HG02852 (cell line): ENCODE data around the gene CALHM3.
"Not testable (repeated sequence)": the region's sequence is repeated elsewhere in the genome, so short reads cannot be mapped to it uniquely, and the experiment has no call there.

Experiments
- ATAC-seq: cut with Tn5 transposase; IDR thresholded peaks from one replicate; pipeline ENCODE4 v1.9.1; 2021; ENCODE audit warnings: mild to moderate bottlenecking, moderate library complexity; ENCODE audit not compliant: unreplicated experiment

CALHM3 gene, protein sequence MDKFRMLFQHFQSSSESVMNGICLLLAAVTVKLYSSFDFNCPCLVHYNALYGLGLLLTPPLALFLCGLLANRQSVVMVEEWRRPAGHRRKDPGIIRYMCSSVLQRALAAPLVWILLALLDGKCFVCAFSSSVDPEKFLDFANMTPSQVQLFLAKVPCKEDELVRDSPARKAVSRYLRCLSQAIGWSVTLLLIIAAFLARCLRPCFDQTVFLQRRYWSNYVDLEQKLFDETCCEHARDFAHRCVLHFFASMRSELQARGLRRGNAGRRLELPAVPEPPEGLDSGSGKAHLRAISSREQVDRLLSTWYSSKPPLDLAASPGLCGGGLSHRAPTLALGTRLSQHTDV

GRCh38 chr10:103479135-103479534 is at the start of gene CALHM3:
Gene CALHM3, minus strand, starts transcription at chr10:103479240. Its CDS starts 208 bp downstream, at chr10:103479032.
- ATAC-seq, result no peak

GRCh38 chr10:103528549-103528948 is 49.5 kb upstream of the CALHM3 start:
- no peak for ATAC-seq

- not testable (repeated sequence) for ATAC-seq
Observed at GRCh38 chr10:103527476-103527875, 48.4 kb upstream of the CALHM3 start.

DNA sequence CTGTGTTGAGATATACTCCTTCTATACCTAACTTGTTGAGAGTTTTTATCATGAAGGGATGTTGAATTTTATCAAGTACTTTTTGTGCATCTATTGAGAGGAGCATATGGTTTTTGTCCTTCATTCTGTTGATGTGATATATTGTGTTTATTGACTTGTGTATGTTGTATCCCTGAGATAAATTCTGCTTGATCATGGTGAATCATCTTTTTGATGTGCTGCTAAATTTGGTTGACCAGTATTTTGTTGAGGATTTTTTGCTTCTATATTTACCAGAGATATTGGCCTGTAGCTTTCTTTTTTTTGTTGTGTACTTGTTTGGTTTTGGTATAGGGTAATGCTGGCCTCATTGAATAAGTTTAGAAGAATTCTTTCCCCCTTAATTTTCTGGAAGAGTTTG is 46.9 kb upstream of the CALHM3 start:
- no peak for ATAC-seq

GRCh38 chr10:103523683-103524082 is 44.6 kb upstream of the CALHM3 start:
- no peak for ATAC-seq

- ATAC-seq, result not testable (repeated sequence)
Observed at GRCh38 chr10:103522006-103522405, 43.0 kb upstream of the CALHM3 start.

DNA sequence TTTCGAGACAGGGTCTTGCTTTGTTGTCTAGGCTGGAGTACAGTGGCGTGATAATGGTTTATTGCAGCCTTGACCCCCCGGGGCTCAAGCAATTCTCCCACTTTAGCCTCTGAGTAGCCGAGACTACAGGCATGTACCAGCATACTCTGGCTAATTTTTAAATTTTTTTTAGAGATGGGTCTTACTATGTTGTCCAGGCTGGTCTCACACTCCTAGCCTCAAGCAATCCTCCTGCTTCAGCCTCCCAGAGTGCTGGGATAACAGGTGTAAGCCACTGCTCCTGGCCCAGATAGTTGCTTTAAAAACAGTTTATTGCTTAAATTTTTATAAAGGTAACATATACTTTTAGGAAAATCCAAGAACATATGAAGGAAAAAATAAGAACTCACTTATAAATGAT is 40.8 kb upstream of the CALHM3 start:
- no peak for ATAC-seq

DNA sequence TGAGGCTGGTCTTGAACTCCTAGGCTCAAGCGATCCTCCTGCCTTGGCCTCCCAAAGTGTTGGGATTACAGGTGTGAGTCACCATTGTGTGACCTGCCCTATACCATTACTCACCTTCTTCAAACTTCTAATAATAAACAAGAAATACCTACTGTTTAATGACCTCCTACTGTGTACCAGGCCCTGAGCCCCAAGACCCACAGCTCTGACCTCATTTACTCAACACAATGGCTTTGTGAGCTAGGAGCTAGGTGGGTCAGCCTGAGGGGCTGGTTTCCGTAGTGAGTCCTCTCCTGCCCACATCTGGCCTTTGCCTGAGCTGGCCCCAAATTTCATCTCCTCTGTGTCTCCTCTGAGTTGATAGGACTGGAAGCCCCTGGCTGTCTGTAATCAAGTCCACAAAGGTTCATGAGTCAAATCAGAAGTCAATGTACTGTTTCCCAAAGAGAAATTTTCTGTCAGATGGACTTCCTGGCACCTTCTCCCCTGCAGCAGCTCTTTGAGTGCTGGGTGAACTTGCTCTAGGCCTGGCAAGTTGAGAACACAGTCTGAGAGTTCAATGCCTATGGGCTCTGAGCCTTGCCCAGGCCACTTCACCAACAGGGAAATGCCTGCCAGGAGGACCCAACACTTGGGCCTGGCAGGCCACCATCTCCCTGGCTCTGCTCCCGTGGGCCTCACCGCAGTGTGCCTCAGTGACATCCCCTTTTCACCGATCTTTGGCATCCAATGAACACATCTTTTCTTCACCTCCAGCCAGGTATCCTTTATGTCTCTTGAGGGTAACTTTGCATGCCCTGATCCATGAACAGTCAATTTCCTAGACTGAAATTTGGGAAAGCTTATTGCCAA is 38.4 kb upstream of the CALHM3 start:
- ATAC-seq, result no peak

GRCh38 chr10:103514244-103514643 is 35.2 kb upstream of the CALHM3 start:
- ATAC-seq, result no peak

GRCh38 chr10:103513380-103514060 is 34.5 kb upstream of the CALHM3 start:
- no peak for ATAC-seq

- no peak for ATAC-seq
Observed at GRCh38 chr10:103512591-103513379, 33.7 kb upstream of the CALHM3 start.

DNA sequence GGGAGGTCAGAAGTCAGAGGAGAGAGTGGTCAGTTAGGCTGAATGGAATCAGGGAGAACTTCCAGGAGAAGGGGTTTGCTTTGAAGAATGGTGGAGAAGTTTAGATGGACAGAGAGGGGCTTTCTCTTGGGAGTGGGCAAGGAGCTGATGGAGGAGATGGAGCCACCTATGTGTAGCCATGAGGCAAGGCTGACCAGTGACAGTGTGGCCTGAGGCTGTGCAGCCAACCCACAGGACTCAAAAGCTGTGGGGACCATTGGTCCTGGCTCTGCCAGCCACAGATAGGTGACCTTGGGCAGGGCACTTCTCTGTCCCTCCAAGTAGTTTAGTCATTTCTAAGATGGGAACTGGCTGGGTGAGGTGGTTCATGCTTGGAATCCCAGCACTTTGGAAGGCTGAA is 33.1 kb upstream of the CALHM3 start:
- no peak for ATAC-seq

DNA sequence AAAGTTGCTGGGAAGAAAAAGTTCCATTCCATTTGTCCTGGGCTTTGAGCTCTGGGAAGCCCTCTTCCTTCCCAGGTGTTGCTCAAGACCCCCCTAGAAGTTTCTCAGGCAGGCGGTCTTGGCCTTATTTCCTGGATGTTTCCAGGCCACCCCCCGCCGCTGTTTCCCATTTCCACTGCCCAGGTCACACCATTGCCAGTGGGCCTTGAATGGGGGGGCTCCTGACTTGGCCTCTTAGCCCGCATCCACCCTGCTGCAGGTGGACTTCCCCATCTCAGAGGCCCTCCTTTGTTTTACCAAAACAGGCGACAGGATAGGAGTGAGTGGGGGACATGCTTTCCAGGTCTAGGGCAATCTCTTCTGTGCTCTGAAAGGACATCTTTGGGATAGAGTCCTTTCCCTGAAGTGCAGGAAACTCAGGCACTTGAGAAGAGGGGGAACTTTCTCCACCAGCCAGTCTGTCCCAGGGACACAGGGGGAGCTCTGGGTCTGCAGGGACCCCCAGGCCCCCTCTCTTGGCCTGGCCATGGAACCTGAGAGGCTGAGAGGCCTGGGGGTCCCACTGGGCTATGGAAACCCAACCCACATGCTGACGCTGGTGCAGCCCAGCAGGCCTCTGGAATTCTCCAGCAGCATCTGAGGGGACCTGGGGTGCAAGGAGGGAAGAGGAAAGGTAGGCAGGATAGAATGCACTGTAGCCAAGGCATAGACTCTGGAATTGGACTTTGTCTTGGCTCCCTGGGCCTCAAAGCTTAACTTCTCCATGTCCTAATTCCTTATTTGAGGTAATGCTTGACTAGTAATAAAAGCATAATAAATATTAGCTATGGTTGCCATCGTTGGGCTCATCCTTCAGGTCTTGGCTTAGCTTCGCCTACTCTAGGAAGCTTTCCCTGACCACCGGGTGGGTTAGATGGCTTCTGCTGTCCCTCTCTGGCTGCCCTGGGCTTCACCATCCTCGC is 32.0 kb upstream of the CALHM3 start:
- ATAC-seq, result no peak

- ATAC-seq, result no peak
Observed at GRCh38 chr10:103510046-103510685, 31.1 kb upstream of the CALHM3 start.

GRCh38 chr10:103507235-103508191 is 28.5 kb upstream of the CALHM3 start:
- no peak for ATAC-seq

DNA sequence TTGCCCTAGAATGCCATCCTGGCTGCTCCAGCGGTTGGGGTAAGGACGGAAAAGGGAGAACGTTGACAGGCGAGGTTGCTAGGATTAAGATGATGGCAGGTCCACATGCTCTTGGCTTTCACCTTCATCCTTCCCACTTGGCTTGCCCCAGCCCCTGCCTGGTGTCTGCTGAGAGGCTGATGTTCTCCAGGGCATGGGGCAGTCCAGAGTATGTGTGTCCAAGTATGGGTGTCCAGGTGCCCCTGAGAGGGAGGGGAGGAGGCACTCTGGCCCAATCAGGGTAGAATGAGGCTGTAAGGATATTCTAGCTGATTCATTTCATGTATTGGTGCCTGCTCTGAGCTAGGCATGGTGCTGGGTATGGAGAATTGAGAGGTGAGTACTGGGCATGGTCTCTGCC is 27.0 kb upstream of the CALHM3 start:
- ATAC-seq, result no peak

DNA sequence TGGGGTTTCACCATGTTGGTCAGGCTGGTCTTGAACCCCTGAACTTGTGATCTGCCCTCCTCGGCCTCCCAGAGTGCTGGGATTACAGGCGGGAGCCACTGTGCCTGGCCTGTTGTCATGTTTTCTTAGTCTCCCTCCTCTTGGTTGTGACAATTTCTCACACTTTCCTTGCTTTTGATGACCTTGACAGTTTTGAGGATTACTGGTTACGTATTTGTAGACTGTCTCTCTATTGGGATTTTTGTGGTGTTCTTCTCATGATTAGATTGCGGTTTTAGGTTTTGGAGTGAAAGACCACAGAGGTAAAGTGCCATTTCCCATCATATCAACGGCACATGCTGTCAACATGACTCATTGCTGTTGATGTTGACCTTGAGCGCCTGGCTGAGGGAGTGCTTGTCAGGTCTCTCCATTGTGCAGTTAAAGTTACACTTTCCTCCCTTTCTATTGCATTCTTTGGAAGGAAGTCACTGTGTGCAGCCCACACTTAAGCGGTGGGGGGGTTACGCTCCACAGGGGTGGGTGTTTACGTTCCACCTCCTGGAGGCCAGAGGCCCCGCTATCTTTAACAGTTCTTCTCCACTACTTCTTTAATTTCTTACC is 25.2 kb upstream of the CALHM3 start:
- no peak for ATAC-seq

DNA sequence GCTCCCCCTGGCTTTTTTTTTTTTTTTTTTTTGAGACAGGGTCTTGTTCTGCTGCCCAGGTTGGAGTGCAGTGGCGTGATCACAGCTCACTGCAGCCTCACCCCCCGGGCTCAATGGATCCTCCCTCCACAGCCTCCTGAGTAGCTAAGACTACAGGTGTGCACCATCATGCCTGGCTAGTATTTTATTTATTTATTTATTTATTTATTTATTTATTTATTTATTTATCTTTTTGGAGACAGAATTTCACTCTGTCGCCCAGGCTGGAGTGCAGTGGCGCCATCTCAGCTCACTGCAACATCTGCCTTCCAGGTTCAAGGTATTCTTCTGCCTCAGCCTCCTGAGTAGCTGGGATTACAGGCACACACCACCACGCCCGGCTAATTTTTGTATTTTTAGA is 24.7 kb upstream of the CALHM3 start:
- not testable (repeated sequence) for ATAC-seq
